DND-41 (cell line): Measurements from ENCODE around the gene SHOC1.

Experiments
- CTCF ChIP-seq: IDR thresholded peaks from 2 replicates; pipeline ENCODE4 v1.5.1; 2012; ENCODE audit warnings: borderline replicate concordance, low read length, moderate library complexity, mild to moderate bottlenecking; ENCODE audit not compliant: poor library complexity, severe bottlenecking; ENCODE audit errors: extremely low read depth
- EZH2 ChIP-seq: IDR thresholded peaks from 3 replicates; pipeline ENCODE4 v1.6.1; 2012; ENCODE audit warnings: borderline replicate concordance, low read depth, mild to moderate bottlenecking, moderate library complexity, low read length, inconsistent platforms; ENCODE audit not compliant: severe bottlenecking

- TF ChIP-seq CTCF (peak; percentile 5), EZH2 (no peak)
Observed at GRCh38 chr9:111828193-111828592, 33.5 kb upstream of the SHOC1 start.
